HS-5 (cell line): ENCODE results near the gene SUGCT.
A peak's percentile ranks its signal among the peaks of the same experiment; 100 is the strongest.
"Not testable (repeated sequence)": the region's sequence is repeated elsewhere in the genome, so short reads cannot be mapped to it uniquely, and the experiment has no call there.

Source experiments
- DNase-seq: peaks from one replicate; pipeline ENCODE4 v3.0.0-alpha.2; 2012; ENCODE audit warnings: low read depth

The SUGCT gene

GRCh38 chr7:40572810-40573465, 438.1 kb downstream of the SUGCT start:
- DNase-seq, result no peak

GRCh38 chr7:40579401-40579800, 444.6 kb downstream of the SUGCT start:
- DNase-seq, result no peak

DNA sequence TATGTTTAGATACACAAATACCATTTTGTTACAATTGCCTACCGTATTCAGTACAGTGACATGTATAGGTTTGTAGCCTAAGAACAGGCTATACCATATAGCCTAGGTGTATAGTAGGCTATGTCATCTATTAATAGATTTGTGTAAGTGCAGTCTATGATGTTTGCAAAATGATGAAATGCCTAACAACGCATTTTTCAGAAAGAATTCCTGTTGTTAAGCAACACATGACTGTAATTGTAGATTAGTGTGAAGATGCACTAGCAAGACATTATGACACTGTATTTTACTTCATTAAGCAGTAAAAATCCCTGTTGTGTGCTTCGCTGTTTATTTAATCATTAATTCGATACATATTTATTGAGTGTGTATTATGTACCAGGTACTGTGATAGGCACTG, 446.0 kb downstream of the SUGCT start:
- DNase-seq, result no peak

- DNase-seq, result no peak
These were observed 447.7 kb downstream of the SUGCT start for GRCh38 chr7:40582539-40582938.

GRCh38 chr7:40583667-40584444, 449.1 kb downstream of the SUGCT start:
- no peak for DNase-seq

DNA sequence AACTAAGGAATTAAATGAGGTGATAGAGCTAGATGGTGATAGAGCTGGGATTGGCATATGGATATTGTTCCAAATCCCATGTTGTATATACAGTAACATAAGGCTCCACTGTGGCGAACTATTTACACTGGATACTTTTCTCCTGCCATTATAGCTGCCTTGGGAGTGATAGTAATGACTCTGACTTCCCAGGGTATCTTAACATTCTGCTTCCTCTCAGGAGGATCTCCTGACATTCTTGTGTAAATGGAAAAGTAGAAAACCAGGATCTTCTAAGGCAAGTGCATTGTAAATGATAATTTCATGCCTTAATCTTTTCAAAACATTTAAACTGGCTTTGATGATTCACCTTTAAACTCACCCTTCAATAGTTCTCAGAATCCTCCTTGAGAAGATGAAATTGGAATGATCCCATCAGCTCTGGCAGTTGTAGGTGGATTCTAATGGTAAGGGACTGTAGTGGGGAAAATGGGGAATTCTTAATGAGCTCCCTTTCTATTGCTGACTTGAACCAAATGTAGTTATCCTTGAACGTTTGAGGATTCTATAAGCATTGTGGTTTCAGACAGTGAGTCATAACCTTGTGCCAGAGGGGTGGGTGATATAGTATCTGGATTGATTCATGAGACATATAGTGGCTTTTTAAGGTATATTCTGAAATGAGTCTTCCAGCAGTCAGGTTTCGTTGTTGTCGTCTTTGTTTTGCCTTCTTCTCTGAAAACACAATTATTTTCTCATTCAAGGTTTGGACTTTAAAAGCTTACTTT, 450.0 kb downstream of the SUGCT start:
- peak; percentile 63 for DNase-seq

DNA sequence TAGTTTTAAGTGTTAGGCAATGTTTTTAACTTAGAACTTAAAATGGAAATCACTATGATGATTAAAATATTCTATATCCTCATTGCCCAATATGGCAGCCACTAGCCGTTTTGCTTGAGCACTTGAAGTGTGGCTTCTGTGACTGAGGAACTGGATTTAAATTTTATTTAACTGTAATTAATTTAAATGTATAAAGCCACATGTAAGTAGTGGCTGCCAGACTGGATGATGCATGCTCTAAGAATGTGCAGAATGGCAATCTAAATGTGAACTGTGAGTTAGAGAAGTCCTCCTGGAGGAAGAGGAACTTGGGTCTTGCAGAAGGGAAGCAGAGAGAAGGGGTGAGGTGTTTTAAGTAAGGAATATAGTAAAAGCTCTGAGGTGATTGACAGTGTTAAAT, 451.4 kb downstream of the SUGCT start:
- peak; percentile 59 for DNase-seq

GRCh38 chr7:40587419-40587818, 452.6 kb downstream of the SUGCT start:
- DNase-seq, result no peak

DNA sequence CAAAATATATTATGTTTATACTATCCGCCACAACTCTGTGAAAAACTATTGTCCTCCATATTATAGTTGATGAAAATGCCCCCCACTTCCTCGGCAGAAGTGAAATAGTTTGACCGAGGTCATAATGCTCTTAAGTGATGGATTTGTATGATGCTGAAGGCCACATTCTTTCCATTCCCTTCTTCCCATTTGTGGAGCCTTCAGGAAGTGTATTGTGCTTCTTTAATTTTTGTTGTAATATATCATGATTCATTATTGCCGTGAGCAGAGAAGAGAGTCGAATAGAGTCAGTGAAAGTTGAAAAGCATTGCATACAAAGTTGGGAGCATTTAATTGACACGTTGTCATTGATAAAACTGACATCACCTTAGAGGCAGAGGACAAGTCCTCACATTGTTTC, 460.3 kb downstream of the SUGCT start:
- DNase-seq, result no peak

GRCh38 chr7:40595832-40596231, 461.0 kb downstream of the SUGCT start:
- DNase-seq, result no peak

DNA sequence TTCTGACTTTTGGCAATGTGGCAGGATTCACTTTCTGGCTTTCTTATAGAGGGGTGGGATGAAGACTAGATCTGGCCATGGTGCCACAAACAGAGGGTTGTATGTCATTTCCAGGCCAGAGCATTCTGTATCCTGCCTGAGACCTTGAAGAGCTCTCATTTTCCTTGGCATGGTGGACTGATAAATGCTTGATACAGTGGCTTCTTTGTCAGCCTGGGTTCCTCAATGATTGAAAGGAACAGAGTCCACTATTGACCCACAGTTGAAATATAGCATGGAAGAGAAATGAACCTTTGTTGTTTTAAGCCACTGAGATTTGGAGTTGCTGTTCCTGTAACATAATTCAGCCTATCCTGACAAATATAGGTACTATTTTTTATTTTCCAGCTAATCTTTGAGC, 462.7 kb downstream of the SUGCT start:
- no peak for DNase-seq

- no peak for DNase-seq
These were observed 464.1 kb downstream of the SUGCT start for GRCh38 chr7:40598915-40599314.

- no peak for DNase-seq
These were observed 465.0 kb downstream of the SUGCT start for GRCh38 chr7:40599836-40600235.

- not testable (repeated sequence) for DNase-seq
These were observed 467.5 kb downstream of the SUGCT start for GRCh38 chr7:40602351-40602750.

GRCh38 chr7:40604601-40605438, 470.0 kb downstream of the SUGCT start:
- no peak for DNase-seq

- DNase-seq, result no peak
These were observed 473.7 kb downstream of the SUGCT start for GRCh38 chr7:40608321-40609075.

- no peak for DNase-seq
These were observed 475.7 kb downstream of the SUGCT start for GRCh38 chr7:40610461-40610860.

DNA sequence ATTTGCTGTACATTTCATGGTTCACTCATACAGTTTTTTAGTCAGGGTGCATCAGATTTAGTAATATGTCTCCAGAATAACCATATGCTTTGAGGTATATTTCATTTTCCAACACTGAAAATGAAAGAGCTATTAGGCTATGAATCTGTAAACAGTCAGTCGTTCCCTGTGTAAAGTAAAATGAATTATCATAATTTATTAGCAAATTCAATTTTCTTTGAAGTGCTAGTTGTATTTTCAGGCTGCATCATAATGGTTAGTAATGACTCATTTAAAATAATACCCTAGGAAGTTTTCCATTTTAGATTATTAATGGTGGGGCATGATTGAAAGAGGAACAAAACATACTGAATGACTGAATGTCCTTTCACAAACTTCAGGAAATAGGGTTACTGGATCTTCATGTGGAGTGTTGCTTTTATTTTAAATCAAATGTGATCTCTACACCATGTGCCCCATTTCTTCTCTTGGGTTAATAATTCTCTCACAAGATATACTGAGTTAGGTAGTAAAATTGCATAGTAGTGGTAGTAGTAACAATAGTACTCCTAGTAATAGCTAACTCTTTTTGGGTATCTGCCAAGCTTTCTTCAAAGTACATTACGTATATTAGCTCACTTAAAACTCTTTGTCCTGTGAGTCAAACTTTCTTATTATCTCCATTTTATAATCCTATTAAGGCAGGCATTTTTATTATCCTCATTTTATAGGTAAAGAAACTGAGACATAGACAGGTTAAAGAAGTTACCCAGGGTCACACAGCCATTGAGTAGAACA, 476.5 kb downstream of the SUGCT start:
- no peak for DNase-seq

GRCh38 chr7:40612298-40612697, 477.5 kb downstream of the SUGCT start:
- DNase-seq, result no peak

DNA sequence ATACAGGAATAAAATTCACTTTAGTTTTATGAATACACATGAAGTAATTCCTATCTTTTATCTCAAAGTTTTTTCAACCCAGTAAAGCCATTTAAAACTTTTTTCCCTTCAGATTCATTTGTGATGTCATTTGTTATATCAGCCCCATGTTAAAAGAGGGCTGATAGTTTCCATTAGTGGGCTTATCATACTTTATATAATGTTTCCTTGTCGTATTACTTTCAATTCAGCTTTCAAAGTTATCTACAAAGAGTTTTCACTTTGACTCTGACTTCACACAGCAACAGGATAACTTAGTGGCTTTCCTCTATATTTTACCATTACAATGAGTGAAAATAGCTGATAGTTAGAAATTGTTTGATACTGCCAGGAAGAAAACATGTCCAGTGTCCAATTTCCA, 484.8 kb downstream of the SUGCT start:
- no peak for DNase-seq

GRCh38 chr7:40621592-40621998, 486.8 kb downstream of the SUGCT start:
- no peak for DNase-seq
